Mesodermal cell (in vitro differentiated cells): ENCODE data around the gene EMC6. TPM values are rescaled to one million over a fixed set of nuclear protein-coding genes. Genes with fewer than 3 reads are reported as not detected.

ENCODE experiments used
- H3K27ac ChIP-seq: 2 replicates; pipeline ENCODE4 v1.7.0; 2013; ENCODE audit warnings: mild to moderate bottlenecking, low read depth, low read length, moderate library complexity; ENCODE audit not compliant: severe bottlenecking
- H3K36me3 ChIP-seq: 2 replicates; pipeline ENCODE4 v1.7.1; 2013; ENCODE audit warnings: mild to moderate bottlenecking, low read length, moderate library complexity; ENCODE audit not compliant: control insufficient read depth, insufficient read depth
- H3K4me1 ChIP-seq: one replicate; pipeline ENCODE4 v1.7.1; 2013; ENCODE audit warnings: mild to moderate bottlenecking, low read length; ENCODE audit not compliant: insufficient read depth, control insufficient read depth, poor library complexity, severe bottlenecking
- H3K4me3 ChIP-seq: 2 replicates; pipeline ENCODE4 v1.7.0; 2013; ENCODE audit warnings: low read length, control low read depth, mild to moderate bottlenecking; ENCODE audit not compliant: insufficient read depth, poor library complexity, severe bottlenecking; ENCODE audit errors: extremely low read depth
- H3K9me3 ChIP-seq: 2 replicates; pipeline ENCODE4 v1.7.1; 2013; ENCODE audit warnings: mild to moderate bottlenecking, low read length, moderate library complexity; ENCODE audit not compliant: control insufficient read depth
- WGBS, 2 experiments: methylation state at CpG; one replicate each; pipeline ENCODE4 v1.1.5; 2013; ENCODE audit warnings: missing lambda C conversion rate in 2 of 2; ENCODE audit not compliant: insufficient coverage in 2 of 2; 5-methylcytosine and 5-hydroxymethylcytosine counted together
- polyA plus RNA-seq, 2 experiments: library from polyadenylated mRNA; stranded (reverse); fragments of 50-300 nt; gene quantifications; one replicate each; pipeline ENCODE4 v1.2.3, GENCODE V29; 2013

EMC6 gene
- polyA plus RNA-seq (2013, experiment 1 of 2), result 82.4 TPM
- 69.8 TPM for polyA plus RNA-seq (2013, experiment 2 of 2)

DNA sequence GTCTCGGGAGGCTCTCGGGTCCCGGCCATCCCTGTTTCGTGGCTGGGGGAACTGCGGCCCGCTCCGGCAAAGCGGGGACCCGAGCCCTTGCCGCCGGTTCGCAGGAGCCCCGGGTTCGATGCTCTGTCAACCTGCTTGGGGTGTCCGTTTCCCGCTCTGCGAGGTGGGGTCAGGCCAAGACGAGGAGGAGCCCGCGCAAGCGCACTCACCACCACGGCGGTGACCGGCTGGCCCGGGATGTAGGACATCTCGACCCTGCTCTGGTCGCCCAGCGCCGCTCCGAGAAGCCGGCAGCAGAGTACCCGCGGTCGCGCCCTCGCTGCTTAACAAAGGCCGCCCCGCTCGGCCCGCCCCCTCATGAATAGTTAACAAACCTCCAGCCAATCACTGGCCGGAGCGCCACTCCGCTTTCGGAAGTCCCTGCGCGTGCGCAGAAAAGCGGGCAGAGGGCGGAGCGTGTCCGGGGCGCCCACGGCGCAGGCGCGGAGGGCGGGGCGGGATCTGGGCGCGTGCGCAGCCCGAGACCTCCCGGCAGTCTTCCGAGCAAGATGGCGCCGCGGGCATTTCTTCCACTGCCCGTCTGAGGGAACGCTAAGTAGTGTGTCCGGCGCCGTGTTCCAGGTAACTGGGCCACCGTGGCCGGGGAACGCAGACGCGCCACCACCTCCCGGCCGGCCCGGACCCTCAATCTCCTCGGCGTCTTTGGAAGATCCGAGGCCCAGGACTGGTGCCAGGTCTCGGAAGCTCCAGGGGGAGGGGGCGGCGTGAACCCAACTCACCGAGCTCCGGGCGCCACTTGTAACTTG lies at the start of gene EMC6, which contains the start of gene TAX1BP3:
Gene EMC6 (plus strand): TSS at position 534 of the 806 bp plus-strand sequence. CDS start 335 bp downstream, outside the sequence.
Gene TAX1BP3 (minus strand): TSS at position 300 of the 806 bp plus-strand sequence. CDS start 52 bp downstream, at position 248.
- H3K4me1 ChIP-seq, result peaks cover 5% of the 10 kb centered on the region
- WGBS, 2 experiments, result 0% methylated on average over 72 to 84 of the region's 89 CpGs
- peak within 1 kb of the TSS; percentile 97 for H3K4me3 ChIP-seq
- no peaks in the 10 kb centered on the region for H3K9me3 ChIP-seq
- H3K36me3 ChIP-seq, result peaks cover 41% of the 10 kb centered on the region
- H3K27ac ChIP-seq, result peak within 1 kb of the TSS; percentile 100

DNA sequence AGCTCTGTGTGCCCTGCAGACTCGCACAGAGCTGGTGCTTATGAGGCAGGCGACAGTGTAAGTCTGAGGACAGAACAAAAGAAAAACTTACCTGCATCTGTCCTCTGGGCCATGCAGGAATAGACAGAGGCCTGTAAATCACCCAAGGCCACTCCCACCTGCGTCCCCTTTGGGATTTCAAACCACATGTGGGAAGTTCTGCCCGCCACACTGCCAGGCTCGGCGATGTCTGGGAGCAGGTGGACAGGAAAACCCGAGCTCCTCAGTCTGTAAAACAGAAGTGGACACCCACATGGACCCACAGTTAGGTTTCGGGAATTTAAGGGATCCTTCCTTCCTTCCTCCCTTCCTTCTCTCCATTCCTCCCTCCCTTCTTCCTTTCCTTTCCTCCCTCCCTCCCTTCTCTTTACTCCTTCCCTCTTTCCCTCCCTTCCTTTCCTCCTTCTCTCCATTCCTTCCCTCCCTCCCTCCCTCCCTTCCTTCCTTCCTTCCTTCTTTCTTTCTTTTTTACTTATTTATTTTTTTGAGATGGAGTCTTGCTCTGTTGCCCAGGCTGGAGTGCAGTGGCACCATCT lies 47.4 kb upstream of the EMC6 start:
- H3K9me3 ChIP-seq, result no peaks in the 10 kb centered on the region
- no peaks in the 10 kb centered on the region for H3K4me1 ChIP-seq
- no peak overlapping the region for H3K27ac ChIP-seq
- 96 to 98% methylated on average over 8 of the region's 8 CpGs for WGBS, 2 experiments
- H3K4me3 ChIP-seq, result no peak overlapping the region
- peaks cover 80% of the 10 kb centered on the region for H3K36me3 ChIP-seq

GRCh38 chr17:3622977-3623594 lies 45.5 kb upstream of the EMC6 start:
- Histone ChIP-seq H3K9me3 (no peaks in the 10 kb centered on the region), H3K4me3 (no peak overlapping the region), H3K36me3 (peaks cover 66% of the 10 kb centered on the region), H3K27ac (no peak overlapping the region), H3K4me1 (peaks cover 13% of the 10 kb centered on the region)
- 92 to 98% methylated on average over 14 to 16 of the region's 16 CpGs for WGBS, 2 experiments

- 93% methylated on average over 9 of the region's 16 CpGs for WGBS, 2 experiments
- no peak overlapping the region for H3K4me3 ChIP-seq
- peaks cover 62% of the 10 kb centered on the region for H3K36me3 ChIP-seq
- H3K9me3 ChIP-seq, result no peaks in the 10 kb centered on the region
- peak overlapping the region; percentile 50 for H3K27ac ChIP-seq
- peaks cover 13% of the 10 kb centered on the region for H3K4me1 ChIP-seq
Measured at GRCh38 chr17:3626831-3627768, 41.5 kb upstream of the EMC6 start.

DNA sequence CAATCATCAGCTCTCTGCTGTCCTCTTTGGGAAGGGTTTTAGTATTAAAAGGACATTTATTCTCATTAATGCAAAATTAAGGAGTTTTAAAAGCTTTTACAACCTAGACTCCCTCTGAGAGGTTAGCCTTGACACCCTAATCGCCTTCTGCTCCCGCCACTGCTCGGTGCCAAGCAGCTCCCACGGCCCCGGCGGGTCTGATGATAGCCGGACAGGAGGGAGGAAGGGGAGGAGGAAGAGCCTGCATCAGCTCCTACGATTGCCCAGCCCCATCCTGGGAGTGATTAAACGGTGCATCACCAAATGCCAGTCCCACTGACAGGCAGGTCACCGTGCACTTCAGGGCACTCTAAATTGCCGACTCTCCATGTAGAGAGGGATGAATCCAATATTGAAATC lies 40.8 kb upstream of the EMC6 start:
- peaks cover 13% of the 10 kb centered on the region for H3K4me1 ChIP-seq
- peaks cover 63% of the 10 kb centered on the region for H3K36me3 ChIP-seq
- no peaks in the 10 kb centered on the region for H3K9me3 ChIP-seq
- no peak overlapping the region for H3K27ac ChIP-seq
- H3K4me3 ChIP-seq, result no peak overlapping the region
- 94 to 100% methylated on average over 6 of the region's 11 CpGs for WGBS, 2 experiments

DNA sequence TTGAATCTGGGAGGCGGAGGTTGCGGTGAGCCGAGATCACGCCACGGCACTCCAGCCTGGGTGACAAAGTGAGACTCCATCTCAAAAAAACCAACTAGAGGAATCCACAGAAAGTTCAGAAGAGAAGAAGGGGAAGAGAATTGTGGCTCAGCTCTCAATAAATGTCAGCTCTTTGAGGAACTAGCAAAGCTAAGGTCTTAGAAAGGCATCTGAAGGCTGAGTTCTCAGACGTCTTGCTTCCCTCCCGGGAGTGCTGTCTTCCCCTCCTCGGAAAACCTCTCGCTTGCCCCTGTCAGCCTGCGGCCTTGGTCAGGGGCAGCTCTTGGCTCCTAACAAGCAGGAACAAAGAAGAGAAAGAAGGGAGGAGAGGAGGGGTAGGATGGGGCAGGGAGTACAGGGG lies 37.8 kb upstream of the EMC6 start:
- Histone ChIP-seq H3K4me1 (peaks cover 13% of the 10 kb centered on the region), H3K4me3 (no peak overlapping the region), H3K36me3 (peaks cover 36% of the 10 kb centered on the region), H3K27ac (no peak overlapping the region), H3K9me3 (no peaks in the 10 kb centered on the region)
- 87 to 96% methylated on average over 5 to 8 of the region's 10 CpGs for WGBS, 2 experiments

- H3K27ac ChIP-seq, result no peak overlapping the region
- H3K4me3 ChIP-seq, result no peak overlapping the region
- 93 to 97% methylated on average over 6 to 7 of the region's 7 CpGs for WGBS, 2 experiments
- peaks cover 8% of the 10 kb centered on the region for H3K4me1 ChIP-seq
- peaks cover 36% of the 10 kb centered on the region for H3K36me3 ChIP-seq
- no peaks in the 10 kb centered on the region for H3K9me3 ChIP-seq
Measured at GRCh38 chr17:3632287-3632686, 36.3 kb upstream of the EMC6 start.

DNA sequence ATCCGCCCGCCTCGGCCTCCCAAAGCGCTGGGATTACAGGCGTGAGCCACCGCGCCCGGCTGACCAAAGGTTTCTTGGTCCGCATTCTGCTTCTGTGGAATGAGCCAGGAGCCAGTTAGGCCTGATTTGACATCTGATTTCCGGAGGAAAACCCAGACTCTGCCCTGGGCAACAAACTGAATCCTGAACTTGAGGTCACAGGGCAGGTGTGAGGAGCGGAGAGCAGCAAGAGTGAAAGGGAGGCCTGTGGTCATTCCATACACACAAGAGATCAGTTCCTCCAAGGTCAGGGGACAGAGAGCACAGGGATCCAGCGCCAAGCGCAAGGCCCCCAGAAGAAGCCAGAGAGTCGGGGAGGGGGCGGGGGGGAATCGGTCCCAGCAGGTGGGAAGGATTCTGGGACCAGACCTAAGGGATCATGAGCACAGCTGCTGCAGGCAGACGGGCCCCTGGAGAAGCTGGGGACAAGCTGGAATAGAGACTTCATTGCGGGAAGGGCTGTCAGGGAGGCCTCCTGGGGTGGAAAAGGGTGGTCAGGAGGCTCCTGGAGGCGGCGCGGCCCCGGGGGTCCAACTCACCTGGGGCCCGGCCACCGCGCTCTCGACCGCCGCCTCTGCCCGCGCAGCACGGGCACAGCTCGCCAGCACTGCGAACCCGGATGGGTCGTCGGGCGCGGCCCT lies 33.0 kb upstream of the EMC6 start:
- H3K9me3 ChIP-seq, result no peaks in the 10 kb centered on the region
- WGBS, 2 experiments, result 6 to 24% methylated on average over 21 to 36 of the region's 38 CpGs
- H3K36me3 ChIP-seq, result peaks cover 20% of the 10 kb centered on the region
- no peak overlapping the region for H3K27ac ChIP-seq
- peak overlapping the region; percentile 84 for H3K4me3 ChIP-seq
- peaks cover 5% of the 10 kb centered on the region for H3K4me1 ChIP-seq

GRCh38 chr17:3636154-3636907 lies 32.3 kb upstream of the EMC6 start, which contains the start of the genes CTNS and SHPK:
CTNS (plus strand) TSS chr17:3636760; CDS start chr17:3640207, 3,447 bp downstream.
SHPK (minus strand) TSS chr17:3636250; CDS start chr17:3636219, 31 bp downstream.
- Histone ChIP-seq H3K36me3 (peaks cover 17% of the 10 kb centered on the region), H3K4me3 (peak within 1 kb of the TSS; percentile 84)
- 0 to 1% methylated on average over 65 to 66 of the region's 68 CpGs for WGBS, 2 experiments

More at GRCh38 chr17:3636154-3636907, 32.3 kb upstream of the EMC6 start, which contains the start of the genes CTNS and SHPK:
- peak within 1 kb of the TSS; percentile 91 for H3K27ac ChIP-seq
- no peaks in the 10 kb centered on the region for H3K9me3 ChIP-seq
- H3K4me1 ChIP-seq, result peaks cover 8% of the 10 kb centered on the region
